Endothelial cell (in vitro differentiated cells): ENCODE data around the gene TBX4. TPM values are rescaled to one million over a fixed set of nuclear protein-coding genes. Genes with fewer than 3 reads are reported as not detected.

Source experiments
- DNase-seq: peaks from one replicate; pipeline ENCODE4 v3.0.0; 2021; ENCODE audit warnings: low spot score
- H3K27ac Mint-ChIP-seq: one replicate; pipeline ENCODE4 v1.8.0; 2021; ENCODE audit warnings: mixed read lengths, inconsistent platforms; ENCODE audit not compliant: unreplicated experiment
- H3K27me3 Mint-ChIP-seq: one replicate; pipeline ENCODE4 v1.8.0; 2021; ENCODE audit warnings: mild to moderate bottlenecking, moderate library complexity, mixed read lengths, inconsistent platforms; ENCODE audit not compliant: unreplicated experiment
- H3K36me3 Mint-ChIP-seq: one replicate; pipeline ENCODE4 v1.8.0; 2021; ENCODE audit warnings: mild to moderate bottlenecking, low read depth, mixed read lengths, inconsistent platforms; ENCODE audit not compliant: unreplicated experiment
- H3K4me1 Mint-ChIP-seq: one replicate; pipeline ENCODE4 v1.8.0; 2021; ENCODE audit warnings: mild to moderate bottlenecking, mixed read lengths, inconsistent platforms; ENCODE audit not compliant: unreplicated experiment
- H3K4me3 Mint-ChIP-seq: one replicate; pipeline ENCODE4 v1.8.0; 2021; ENCODE audit warnings: mild to moderate bottlenecking, mixed read lengths, inconsistent platforms; ENCODE audit not compliant: unreplicated experiment
- H3K9me3 Mint-ChIP-seq: one replicate; pipeline ENCODE4 v1.8.0; 2021; ENCODE audit warnings: mixed read lengths, inconsistent platforms; ENCODE audit not compliant: unreplicated experiment
- total RNA-seq: library from RNA; stranded (reverse); fragmentation: NEBNext Ultra II Directional; extraction: Animal tissue kit (Norgen Biotek cat#: 25700); gene quantifications from one replicate; pipeline ENCODE4 v1.2.1, GENCODE V29; 2021; ENCODE audit not compliant: unreplicated experiment
- TF ChIP-seq, protein P1 (sequence below): fragments of 200-600 bp; sonication (generic); IDR thresholded peaks from one replicate; pipeline ENCODE4 v1.5.0; 2021; ENCODE audit warnings: antibody characterized with exemption; ENCODE audit not compliant: unreplicated experiment

TBX4 gene
- total RNA-seq, 1 donor from 2014 or later, result 1.1 TPM

DNA sequence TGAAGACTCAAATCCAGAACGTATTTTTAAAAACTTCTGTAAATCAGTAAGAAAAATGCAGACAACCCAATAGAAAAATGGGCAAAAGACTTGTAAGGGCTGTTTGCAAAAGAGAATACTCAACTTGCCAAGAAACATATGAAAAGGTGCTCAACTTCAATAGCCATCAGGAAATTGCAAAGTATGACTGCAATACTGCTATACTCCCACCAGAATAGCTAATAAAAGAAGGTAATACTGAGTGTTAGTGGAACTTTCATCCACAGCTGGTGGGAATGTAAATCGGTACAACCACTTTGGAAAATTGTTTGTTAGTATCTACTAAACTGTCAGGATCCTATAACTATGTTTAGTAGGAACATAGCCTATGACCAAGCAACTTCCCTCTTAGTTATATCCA is 48.1 kb downstream of the TBX4 start:
- Mint-ChIP-seq H3K27ac (no peak overlapping the region), H3K4me3 (no peak overlapping the region), H3K27me3 (no peaks in the 10 kb centered on the region), H3K9me3 (no peaks in the 10 kb centered on the region), H3K36me3 (no peaks in the 10 kb centered on the region), H3K4me1 (peaks cover 7% of the 10 kb centered on the region)
- DNase-seq, result no peak
- TF ChIP-seq, protein P1, sequence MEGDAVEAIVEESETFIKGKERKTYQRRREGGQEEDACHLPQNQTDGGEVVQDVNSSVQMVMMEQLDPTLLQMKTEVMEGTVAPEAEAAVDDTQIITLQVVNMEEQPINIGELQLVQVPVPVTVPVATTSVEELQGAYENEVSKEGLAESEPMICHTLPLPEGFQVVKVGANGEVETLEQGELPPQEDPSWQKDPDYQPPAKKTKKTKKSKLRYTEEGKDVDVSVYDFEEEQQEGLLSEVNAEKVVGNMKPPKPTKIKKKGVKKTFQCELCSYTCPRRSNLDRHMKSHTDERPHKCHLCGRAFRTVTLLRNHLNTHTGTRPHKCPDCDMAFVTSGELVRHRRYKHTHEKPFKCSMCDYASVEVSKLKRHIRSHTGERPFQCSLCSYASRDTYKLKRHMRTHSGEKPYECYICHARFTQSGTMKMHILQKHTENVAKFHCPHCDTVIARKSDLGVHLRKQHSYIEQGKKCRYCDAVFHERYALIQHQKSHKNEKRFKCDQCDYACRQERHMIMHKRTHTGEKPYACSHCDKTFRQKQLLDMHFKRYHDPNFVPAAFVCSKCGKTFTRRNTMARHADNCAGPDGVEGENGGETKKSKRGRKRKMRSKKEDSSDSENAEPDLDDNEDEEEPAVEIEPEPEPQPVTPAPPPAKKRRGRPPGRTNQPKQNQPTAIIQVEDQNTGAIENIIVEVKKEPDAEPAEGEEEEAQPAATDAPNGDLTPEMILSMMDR, result no peak

DNA sequence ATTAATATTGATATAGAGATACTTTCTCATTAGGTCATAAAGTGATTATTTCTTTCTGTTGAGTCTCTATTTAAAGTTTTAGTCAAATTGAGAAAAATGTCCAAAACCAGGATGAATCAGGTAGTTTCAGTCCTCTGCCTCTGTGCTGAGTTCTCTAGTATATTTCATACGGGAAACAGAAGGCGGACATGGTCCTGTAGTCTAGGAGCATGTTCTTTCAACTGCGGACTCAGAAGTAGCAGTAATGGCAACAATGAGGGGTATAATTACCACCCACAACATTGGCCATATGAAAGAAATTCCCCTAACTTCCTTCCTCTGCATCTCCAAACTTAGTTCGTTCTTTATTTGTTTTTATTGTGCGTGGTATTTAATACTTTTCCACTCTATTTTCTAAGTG is 50.1 kb downstream of the TBX4 start:
- Mint-ChIP-seq H3K4me1 (peaks cover 4% of the 10 kb centered on the region), H3K27ac (no peak overlapping the region), H3K36me3 (no peaks in the 10 kb centered on the region), H3K4me3 (no peak overlapping the region), H3K27me3 (no peaks in the 10 kb centered on the region), H3K9me3 (no peaks in the 10 kb centered on the region)
- no peak for DNase-seq
- TF ChIP-seq, protein P1, result no peak

DNA sequence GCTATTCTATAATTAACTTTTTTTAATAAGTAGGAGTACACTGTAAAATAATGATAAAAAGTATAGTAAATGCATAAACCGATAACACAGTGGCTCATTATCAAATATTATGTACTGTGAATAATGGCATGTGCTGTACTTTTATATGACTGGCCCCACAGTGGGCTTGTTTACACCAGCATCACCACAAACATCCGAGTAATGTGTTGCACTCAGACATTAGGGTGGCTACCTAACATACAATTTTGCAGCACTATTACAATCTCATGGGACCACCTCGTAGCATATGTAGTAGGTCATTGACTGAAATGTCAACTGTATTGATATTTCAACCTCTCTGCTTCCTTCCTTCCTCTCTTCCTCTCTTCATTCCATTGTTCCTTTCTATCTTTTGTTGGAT is 51.7 kb downstream of the TBX4 start:
- TF ChIP-seq, protein P1, result no peak
- peaks cover 4% of the 10 kb centered on the region for H3K4me1 Mint-ChIP-seq

DNA sequence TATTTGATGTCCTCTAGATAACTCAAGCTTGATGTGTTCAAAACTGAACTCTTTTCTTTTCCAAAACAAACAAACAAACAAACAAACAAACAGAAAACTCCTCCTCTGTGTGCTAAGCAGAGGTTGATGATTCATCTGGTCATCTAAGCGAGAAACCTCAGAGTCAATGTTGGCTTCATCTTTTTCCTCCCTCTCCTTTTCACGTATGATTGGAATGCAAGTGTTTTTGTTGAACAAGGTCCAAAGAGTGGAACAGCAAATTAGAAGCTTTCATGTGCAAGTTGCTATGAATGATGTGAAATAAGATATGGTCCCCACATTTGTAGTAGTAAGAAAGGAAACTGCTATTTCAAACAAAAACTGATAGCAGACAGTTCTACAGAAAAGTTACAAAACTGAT is 52.5 kb downstream of the TBX4 start:
- Mint-ChIP-seq H3K4me3 (no peak overlapping the region), H3K27ac (no peak overlapping the region)

More for the DNA sequence above, 51.7 kb downstream of the TBX4 start:
- H3K4me3 Mint-ChIP-seq, result no peak overlapping the region
- DNase-seq, result no peak
- no peaks in the 10 kb centered on the region for H3K27me3 Mint-ChIP-seq
- H3K9me3 Mint-ChIP-seq, result no peaks in the 10 kb centered on the region
- no peaks in the 10 kb centered on the region for H3K36me3 Mint-ChIP-seq
- no peak overlapping the region for H3K27ac Mint-ChIP-seq

DNA sequence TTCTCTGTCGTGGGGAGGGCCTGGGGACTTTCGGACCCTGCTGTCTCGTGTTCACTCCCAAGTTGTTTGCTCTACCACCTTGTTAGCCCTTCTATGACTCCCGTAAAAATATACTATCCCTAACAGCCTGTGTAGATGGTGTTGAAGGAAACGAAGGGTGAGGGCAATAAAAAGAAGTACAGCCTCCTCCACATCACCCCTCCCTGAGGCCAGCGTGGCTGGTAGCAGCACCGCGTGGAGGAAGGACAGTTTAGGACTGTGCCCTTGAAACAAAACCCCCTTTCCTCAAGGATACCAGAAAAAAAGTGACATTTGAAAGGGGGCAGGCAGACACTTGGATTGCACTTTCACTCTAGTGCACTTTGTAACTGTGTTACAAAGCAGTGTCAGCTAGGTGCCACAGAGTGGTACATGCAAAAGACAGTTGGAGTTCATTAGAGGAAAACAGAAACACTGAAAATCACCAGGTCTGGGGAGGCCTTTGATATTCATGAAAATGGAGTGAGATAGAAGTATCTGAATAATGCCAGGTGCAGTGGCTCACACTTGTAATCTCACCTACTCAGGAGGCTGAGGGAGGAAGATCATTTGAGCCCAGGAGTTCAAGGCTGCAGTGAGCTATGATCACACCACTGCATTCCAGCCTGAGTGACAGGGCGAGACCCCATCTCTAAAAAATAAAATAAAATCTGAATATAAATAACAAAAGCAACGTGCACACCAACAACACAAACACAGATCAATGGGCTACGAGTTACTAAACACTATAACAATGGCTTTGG is 53.8 kb downstream of the TBX4 start:
- no peaks in the 10 kb centered on the region for H3K36me3 Mint-ChIP-seq
- no peaks in the 10 kb centered on the region for H3K9me3 Mint-ChIP-seq
- no peaks in the 10 kb centered on the region for H3K27me3 Mint-ChIP-seq
- no peak overlapping the region for H3K4me3 Mint-ChIP-seq
- no peak overlapping the region for H3K27ac Mint-ChIP-seq
- H3K4me1 Mint-ChIP-seq, result peaks cover 4% of the 10 kb centered on the region
- DNase-seq, result no peak
- TF ChIP-seq, protein P1, result no peak

More for the DNA sequence above, 52.5 kb downstream of the TBX4 start:
- H3K36me3 Mint-ChIP-seq, result no peaks in the 10 kb centered on the region
- TF ChIP-seq, protein P1, result no peak
- no peak for DNase-seq
- peaks cover 4% of the 10 kb centered on the region for H3K4me1 Mint-ChIP-seq
- H3K9me3 Mint-ChIP-seq, result no peaks in the 10 kb centered on the region
- no peaks in the 10 kb centered on the region for H3K27me3 Mint-ChIP-seq
